HEK293 (cell line): ENCODE data around the gene PYGO2.
A peak's percentile ranks its signal among the peaks of the same experiment; 100 is the strongest.

Source experiments
- CTCF ChIA-PET: fragments of 350-600 bp; formaldehyde crosslinking; extraction: SDS; loops from one replicate; lab custom pipeline; 2021; ENCODE audit warnings: antibody characterized with exemption; lab: Yijun Ruan, JAX
- POLR2A ChIA-PET: fragments of 300-600 bp; formaldehyde crosslinking; extraction: SDS; loops from one replicate; lab custom pipeline; 2020; ENCODE audit warnings: antibody characterized with exemption, inconsistent platforms; lab: Yijun Ruan, JAX
- H3K27ac ChIP-seq: fragments of 200-500 bp; sonication (Bioruptor generic); 2 replicates; pipeline ENCODE4 v1.5.1; 2014; ENCODE audit warnings: low read depth, low read length, control low read depth, inconsistent platforms; ENCODE audit errors: extremely low read depth
- H3K36me3 ChIP-seq, 2 experiments: fragments of 200-500 bp in 1 of 2; sonication (Bioruptor generic) in 1 of 2; 1 replicate in 1 of 2; 2 replicates in 1 of 2; pipeline ENCODE4 v1.5.1; 2014 to 2017; ENCODE audit warnings: inconsistent platforms in 2 of 2, low read length in 2 of 2; ENCODE audit not compliant: control insufficient read depth in 2 of 2, insufficient read depth in 1 of 2
- H3K4me1 ChIP-seq: fragments of 200-500 bp; sonication (Bioruptor generic); 2 replicates; pipeline ENCODE4 v1.5.1; 2014; ENCODE audit warnings: mild to moderate bottlenecking, low read length, inconsistent platforms; ENCODE audit not compliant: control insufficient read depth, insufficient read depth
- H3K4me3 ChIP-seq: 2 replicates; pipeline ENCODE4 v1.5.1; 2011; ENCODE audit warnings: low read depth, mild to moderate bottlenecking, control low read depth, low read length, moderate library complexity
- H3K9me3 ChIP-seq: fragments of 200-500 bp; sonication (Bioruptor generic); 2 replicates; pipeline ENCODE4 v1.5.1; 2014; ENCODE audit warnings: low read depth, low read length, inconsistent platforms; ENCODE audit not compliant: control insufficient read depth, insufficient read depth
- HOXC10 ChIP-seq: sonication (generic); formaldehyde crosslinking; IDR thresholded peaks from 2 replicates; pipeline ENCODE4 v1.8.1; 2023; ENCODE audit warnings: mild to moderate bottlenecking, missing genetic modification reagents
- MEIS1 ChIP-seq: sonication (generic); formaldehyde crosslinking; IDR thresholded peaks from 2 replicates; pipeline ENCODE4 v1.8.1; 2022; ENCODE audit warnings: missing genetic modification reagents, mild to moderate bottlenecking, borderline replicate concordance
- OVOL3 ChIP-seq: fragments of 450-650 bp; formaldehyde crosslinking; IDR thresholded peaks from 2 replicates; pipeline ENCODE4 v1.5.1; 2016; ENCODE audit warnings: missing biosample characterization, missing genetic modification characterization
- SCRT2 ChIP-seq: fragments of 450-650 bp; formaldehyde crosslinking; IDR thresholded peaks from 2 replicates; pipeline ENCODE4 v1.5.1; 2016; ENCODE audit warnings: missing biosample characterization, missing genetic modification characterization
- TCF7L2 ChIP-seq: IDR thresholded peaks from 2 replicates; pipeline ENCODE4 v1.6.1; 2011; ENCODE audit warnings: low read depth, mild to moderate bottlenecking, inconsistent platforms, low read length, moderate library complexity, borderline replicate concordance
- ZBTB11 ChIP-seq: fragments of 450-650 bp; formaldehyde crosslinking; conservative IDR thresholded peaks from 2 replicates; pipeline ENCODE4 v1.5.1; 2016; ENCODE audit warnings: low read depth, missing biosample characterization, missing genetic modification characterization
- ZEB2 ChIP-seq: fragments of 450-650 bp; formaldehyde crosslinking; IDR thresholded peaks from 2 replicates; pipeline ENCODE4 v1.5.1; 2016; ENCODE audit warnings: missing biosample characterization, missing genetic modification characterization
- ZFP37 ChIP-seq: fragments of 450-650 bp; formaldehyde crosslinking; IDR thresholded peaks from 2 replicates; pipeline ENCODE4 v1.5.1; 2016; ENCODE audit warnings: missing biosample characterization, missing genetic modification characterization
- ZNF10 ChIP-seq: fragments of 450-650 bp; formaldehyde crosslinking; IDR thresholded peaks from 2 replicates; pipeline ENCODE4 v1.5.1; 2017; ENCODE audit warnings: missing biosample characterization, missing genetic modification characterization
- ZNF146 ChIP-seq: fragments of 450-650 bp; formaldehyde crosslinking; IDR thresholded peaks from 2 replicates; pipeline ENCODE4 v1.5.1; 2016; ENCODE audit warnings: missing biosample characterization, missing genetic modification characterization
- ZNF211 ChIP-seq: fragments of 450-650 bp; formaldehyde crosslinking; IDR thresholded peaks from 2 replicates; pipeline ENCODE4 v1.5.1; 2016; ENCODE audit warnings: low read depth, missing biosample characterization, missing genetic modification characterization
- ZNF341 ChIP-seq: fragments of 450-650 bp; formaldehyde crosslinking; IDR thresholded peaks from 2 replicates; pipeline ENCODE4; 2016; ENCODE audit warnings: low read depth, missing biosample characterization, missing genetic modification characterization
- ZNF398 ChIP-seq: fragments of 450-650 bp; formaldehyde crosslinking; IDR thresholded peaks from 2 replicates; pipeline ENCODE4 v1.5.1; 2017; ENCODE audit warnings: missing biosample characterization, missing genetic modification characterization
- ZNF426 ChIP-seq: fragments of 450-650 bp; formaldehyde crosslinking; IDR thresholded peaks from 2 replicates; pipeline ENCODE4 v1.5.1; 2017; ENCODE audit warnings: missing biosample characterization, missing genetic modification characterization, mild to moderate bottlenecking, inconsistent platforms, moderate library complexity
- ZNF433 ChIP-seq: fragments of 450-650 bp; formaldehyde crosslinking; IDR thresholded peaks from 2 replicates; pipeline ENCODE4 v1.5.1; 2016; ENCODE audit warnings: missing biosample characterization, missing genetic modification characterization, low read depth
- ZNF473 ChIP-seq: fragments of 450-650 bp; formaldehyde crosslinking; IDR thresholded peaks from 2 replicates; pipeline ENCODE4 v1.5.1; 2017; ENCODE audit warnings: missing biosample characterization, missing genetic modification characterization
- ZNF501 ChIP-seq: fragments of 450-650 bp; formaldehyde crosslinking; IDR thresholded peaks from 2 replicates; pipeline ENCODE4 v1.5.1; 2016; ENCODE audit warnings: missing biosample characterization, missing genetic modification characterization
- ZNF518A ChIP-seq: fragments of 450-650 bp; formaldehyde crosslinking; conservative IDR thresholded peaks from 2 replicates; pipeline ENCODE4 v1.5.1; 2016; ENCODE audit warnings: low read depth, missing biosample characterization, missing genetic modification characterization
- ZNF529 ChIP-seq: fragments of 450-650 bp; formaldehyde crosslinking; IDR thresholded peaks from 2 replicates; pipeline ENCODE4 v1.5.1; 2017; ENCODE audit warnings: missing genetic modification characterization, missing biosample characterization; ENCODE audit not compliant: insufficient replicate concordance
- ZNF548 ChIP-seq: fragments of 450-650 bp; formaldehyde crosslinking; IDR thresholded peaks from 2 replicates; pipeline ENCODE4 v1.5.1; 2016; ENCODE audit warnings: missing biosample characterization, missing genetic modification characterization
- ZNF585B ChIP-seq: fragments of 450-650 bp; formaldehyde crosslinking; IDR thresholded peaks from 2 replicates; pipeline ENCODE4 v1.5.1; 2016; ENCODE audit warnings: missing biosample characterization, missing genetic modification characterization
- ZNF610 ChIP-seq: fragments of 450-650 bp; formaldehyde crosslinking; IDR thresholded peaks from 2 replicates; pipeline ENCODE4 v1.5.1; 2016; ENCODE audit warnings: missing biosample characterization, missing genetic modification characterization, borderline replicate concordance
- ZNF639 ChIP-seq: fragments of 450-650 bp; formaldehyde crosslinking; IDR thresholded peaks from 2 replicates; pipeline ENCODE4 v1.5.1; 2016; ENCODE audit warnings: missing biosample characterization, missing genetic modification characterization
- ZNF768 ChIP-seq: fragments of 450-650 bp; formaldehyde crosslinking; IDR thresholded peaks from 2 replicates; pipeline ENCODE4 v1.5.1; 2018; ENCODE audit warnings: missing biosample characterization, mild to moderate bottlenecking, missing genetic modification characterization
- ZNF837 ChIP-seq: fragments of 450-650 bp; formaldehyde crosslinking; IDR thresholded peaks from 2 replicates; pipeline ENCODE4 v1.5.1; 2016; ENCODE audit warnings: missing biosample characterization, missing genetic modification characterization

The PYGO2 gene

GRCh38 chr1:154974808-154975408, 13.3 kb upstream of the PYGO2 start:
- H3K9me3 ChIP-seq = no peaks in the 10 kb centered on the region
- peak overlapping the region; percentile 76 for H3K27ac ChIP-seq
- ChIA-PET POLR2A (interaction anchor here (2.0 to 6.0 kb wide), 4 partner anchors 8 to 27 kb away, joined by 9 to 66 read pairs (median 14); partner anchors contain the start of genes FLAD1, LENEP and ZBTB7B), CTCF (interaction anchor here (1.2 to 2.0 kb wide), 2 partner anchors 8 to 21 kb away, joined by 3 to 11 read pairs; partner anchors contain the start of gene FLAD1)
- peak overlapping the region; percentile 67 for H3K4me3 ChIP-seq
- peaks cover 0 to 20% of the 10 kb centered on the region in 2 experiments; a peak in 2 of 3 replicates for H3K36me3 ChIP-seq
- peaks cover 12% of the 10 kb centered on the region for H3K4me1 ChIP-seq
- TF ChIP-seq ZNF768 (tag by site-specific recombination) (no peak), HOXC10 (CRISPR knock-in tag) (no peak), ZNF146 (tag by site-specific recombination) (no peak), ZBTB11 (tag by site-specific recombination) (0 out of 2 replicates have a peak, but pooled peaks have one; percentile 14), ZFP37 (tag by site-specific recombination) (no peak), ZNF341 (tag by site-specific recombination) (no peak; the same call in none of the 2 replicates), ZNF610 (tag by site-specific recombination) (no peak), ZNF585B (no peak), SCRT2 (tag by site-specific recombination) (no peak), OVOL3 (tag by site-specific recombination) (no peak), ZNF639 (tag by site-specific recombination) (no peak), ZNF398 (tag by site-specific recombination) (no peak), ZNF518A (tag by site-specific recombination) (no peak; the same call in 1 of the 2 replicates), TCF7L2 (peak; percentile 92; the same call in 1 of the 2 replicates), ZEB2 (tag by site-specific recombination) (peak; percentile 14), ZNF10 (no peak), ZNF529 (tag by site-specific recombination) (no peak), ZNF473 (no peak), ZNF837 (tag by site-specific recombination) (no peak), ZNF433 (tag by site-specific recombination) (no peak), ZNF211 (no peak), ZNF426 (tag by site-specific recombination) (no peak), ZNF548 (no peak), MEIS1 (CRISPR knock-in tag) (no peak), ZNF501 (tag by site-specific recombination) (no peak; the same call in 1 of the 2 replicates)
